Cardiac fibroblast (primary cell): ENCODE measurements around the gene CDKAL1.

ENCODE experiments used
- DNase-seq, 2 donors: peaks; one replicate each; pipeline versions ENCODE4 v3.0.0 to v3.0.0-alpha.2; 2010; ENCODE audit warnings: low read depth in 2 of 2
- H3K4me3 ChIP-seq, 2 donors: replicated peaks in 1 of 2; 1 replicate in 1 of 2; 2 replicates in 1 of 2; pipeline ENCODE4 v1.5.1; 2011; ENCODE audit warnings: low read depth in 2 of 2, low read length in 2 of 2, mild to moderate bottlenecking in 2 of 2, moderate library complexity in 1 of 2
- CTCF ChIP-seq: IDR thresholded peaks from one replicate; pipeline ENCODE4 v1.5.1; 2011; ENCODE audit warnings: low read depth, mild to moderate bottlenecking, low read length, inconsistent platforms

Gene CDKAL1

GRCh38 chr6:20979076-20979475 is 444.8 kb downstream of the CDKAL1 start:
- no peak overlapping the region for H3K4me3 ChIP-seq
- TF ChIP-seq CTCF: no peak
- no peak for DNase-seq

GRCh38 chr6:20983961-20984360 is 449.7 kb downstream of the CDKAL1 start:
- no peak overlapping the region for H3K4me3 ChIP-seq
- DNase-seq: no peak
- TF ChIP-seq CTCF: no peak

- TF ChIP-seq CTCF: no peak
- DNase-seq: no peak
- H3K4me3 ChIP-seq: no peak overlapping the region
Observed at GRCh38 chr6:20985821-20986220, 451.6 kb downstream of the CDKAL1 start.

GRCh38 chr6:20991910-20992309 is 457.7 kb downstream of the CDKAL1 start:
- TF ChIP-seq CTCF: no peak
- peak; percentile 25 to 42 for DNase-seq
- no peak overlapping the region for H3K4me3 ChIP-seq

- no peak for TF ChIP-seq CTCF
- no peak for DNase-seq
- no peak overlapping the region for H3K4me3 ChIP-seq
Observed at GRCh38 chr6:20996099-20996498, 461.8 kb downstream of the CDKAL1 start.

- H3K4me3 ChIP-seq: no peak overlapping the region
- no peak for TF ChIP-seq CTCF
- peak in 1 of 2 donors; percentile 39 for DNase-seq
Observed at GRCh38 chr6:20997143-20997769, 463.0 kb downstream of the CDKAL1 start.

GRCh38 chr6:20997770-20998147 is 463.5 kb downstream of the CDKAL1 start:
- DNase-seq: no peak
- no peak overlapping the region for H3K4me3 ChIP-seq
- TF ChIP-seq CTCF: no peak
